ENCODE data around the gene LARGE1.

LARGE1 gene

GRCh38 chr22:33920197-33920540 lies at the start of gene LARGE1:
LARGE1 (minus strand) TSS chr22:33920476.
- DNase-seq: no peak

GRCh38 chr22:33969045-33969444 lies 48.8 kb upstream of the LARGE1 start:
- DNase-seq: no peak

GRCh38 chr22:33964121-33964520 lies 43.8 kb upstream of the LARGE1 start:
- no peak for DNase-seq

- no peak for DNase-seq
These were observed 42.1 kb upstream of the LARGE1 start for GRCh38 chr22:33962409-33962808.

- DNase-seq: no peak
These were observed 38.5 kb upstream of the LARGE1 start for GRCh38 chr22:33958741-33959140.

DNA sequence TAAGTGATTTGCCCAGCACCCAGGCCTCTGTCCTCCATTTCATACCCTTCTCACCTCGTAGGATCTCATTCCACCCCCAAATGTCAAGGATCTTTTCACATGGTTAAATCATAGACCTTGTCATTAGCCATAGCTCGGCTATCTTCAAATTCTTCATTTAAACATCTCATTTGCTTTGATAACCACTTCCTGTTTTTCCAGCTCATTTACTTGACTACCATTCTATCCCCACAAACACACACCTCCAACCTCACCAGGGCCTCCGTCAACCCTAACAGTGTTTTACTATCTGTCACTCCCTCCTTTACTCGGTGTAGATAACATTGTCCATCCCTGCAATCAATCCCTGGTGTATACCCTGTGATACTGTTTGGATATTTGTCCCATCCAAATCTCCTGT lies 36.8 kb upstream of the LARGE1 start:
- no peak for DNase-seq

DNA sequence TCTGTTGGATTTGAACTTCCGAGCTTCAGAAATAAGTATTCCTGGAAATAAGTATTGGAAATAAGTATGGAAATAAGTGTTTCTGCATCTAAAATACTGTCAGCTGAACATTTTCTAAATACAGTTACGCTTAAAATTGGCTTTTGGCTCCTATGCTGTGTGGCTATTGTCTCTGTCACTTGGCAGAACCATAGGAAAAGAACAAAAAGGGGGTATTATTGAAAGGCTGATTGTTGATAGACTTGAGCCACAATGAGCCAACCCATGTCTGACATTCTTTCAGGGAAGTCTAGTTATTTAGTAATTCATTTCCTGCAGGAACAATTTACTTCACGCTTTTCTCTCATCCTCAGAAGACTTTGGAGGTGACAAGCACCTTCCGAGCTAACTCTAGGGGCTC lies 32.5 kb upstream of the LARGE1 start:
- no peak for DNase-seq

GRCh38 chr22:33940741-33941140 lies 20.5 kb upstream of the LARGE1 start:
- no peak for DNase-seq

DNA sequence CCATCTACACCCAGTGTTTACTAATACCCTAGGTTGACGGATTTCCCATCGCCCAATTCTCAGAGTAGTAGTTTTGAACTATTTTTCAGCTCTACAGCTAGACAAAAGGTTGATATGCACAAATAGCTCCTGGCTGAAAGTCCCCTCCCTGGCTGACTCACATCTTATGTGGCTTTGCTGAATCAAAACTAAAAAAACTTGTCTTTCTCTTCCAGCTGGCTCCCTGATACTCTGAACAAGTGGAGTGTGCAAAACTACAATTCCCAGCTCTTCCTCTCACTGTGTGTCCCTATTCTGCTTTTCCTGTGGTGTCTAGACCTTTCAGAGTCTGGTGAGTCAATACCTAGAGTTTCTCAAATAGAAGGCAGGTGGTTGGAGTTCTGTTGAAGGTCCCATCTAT lies 12.7 kb upstream of the LARGE1 start:
- no peak for DNase-seq

DNA sequence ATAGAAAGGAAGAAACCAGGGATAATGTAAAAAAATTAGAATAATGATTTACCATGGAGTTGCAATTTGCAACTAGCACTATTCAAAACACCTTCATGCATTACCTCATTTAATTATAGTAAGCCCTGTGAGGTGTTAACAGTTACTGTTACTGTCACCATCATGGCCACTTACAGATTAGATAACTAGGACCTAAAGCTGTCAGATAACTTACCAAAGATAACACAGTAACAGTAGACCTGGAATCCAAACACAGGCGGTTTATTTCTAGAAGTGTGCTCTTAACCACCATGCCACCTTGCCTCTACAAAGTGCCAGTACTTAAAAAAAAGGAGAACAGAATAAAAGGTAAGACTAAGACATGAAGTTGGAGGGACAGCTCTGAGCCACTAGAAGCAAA lies 11.1 kb upstream of the LARGE1 start:
- DNase-seq: no peak

- no peak for DNase-seq
These were observed 7.5 kb upstream of the LARGE1 start for GRCh38 chr22:33927752-33928151.

DNA sequence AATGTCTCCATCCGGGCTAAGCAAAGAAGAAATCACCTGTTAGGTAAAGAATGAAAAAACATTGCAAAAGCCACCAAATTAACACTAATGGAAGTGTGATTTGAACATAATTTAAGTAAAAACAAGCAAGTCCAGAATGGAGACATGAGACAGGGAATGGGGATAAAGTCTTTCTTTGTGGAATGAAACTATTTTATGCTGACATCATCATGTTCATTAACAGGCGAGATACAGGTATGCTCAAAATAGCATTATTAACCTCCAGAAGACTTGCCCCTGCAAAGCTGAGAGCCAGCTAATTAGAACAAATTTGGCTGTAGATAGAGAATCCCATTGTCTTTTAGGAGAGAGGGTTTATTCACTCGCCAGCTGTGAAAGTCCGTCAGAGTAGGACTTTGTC lies 4.9 kb upstream of the LARGE1 start:
- DNase-seq: no peak

DNA sequence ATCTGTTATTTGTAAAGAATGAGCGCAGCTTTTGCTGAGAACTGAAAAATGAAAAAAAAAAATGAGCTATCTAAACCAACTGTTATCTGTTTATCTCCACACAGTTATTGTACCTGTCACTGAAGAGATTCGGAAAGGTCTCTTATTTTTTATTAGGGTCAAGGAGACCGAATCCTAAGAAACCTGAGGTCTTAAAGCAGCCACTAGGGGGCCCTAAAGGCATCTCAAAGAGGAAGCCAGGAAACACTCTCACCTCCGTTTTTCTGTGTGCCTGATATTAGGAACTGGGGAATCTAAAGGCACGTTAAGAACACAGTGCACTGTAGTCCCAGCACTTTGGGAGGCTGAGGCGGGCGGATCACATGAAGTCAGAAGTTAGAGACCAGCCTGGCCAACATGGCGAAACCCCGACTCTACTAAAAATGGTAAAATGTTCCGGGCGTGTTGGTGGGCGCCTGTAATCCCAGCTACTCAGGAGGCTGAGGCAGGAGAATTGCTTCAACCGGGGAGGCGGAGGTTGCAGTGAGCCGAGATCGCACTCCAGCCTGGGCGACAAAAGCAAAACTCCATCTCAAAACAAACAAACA lies 3.5 kb upstream of the LARGE1 start:
- DNase-seq: no peak

DNA sequence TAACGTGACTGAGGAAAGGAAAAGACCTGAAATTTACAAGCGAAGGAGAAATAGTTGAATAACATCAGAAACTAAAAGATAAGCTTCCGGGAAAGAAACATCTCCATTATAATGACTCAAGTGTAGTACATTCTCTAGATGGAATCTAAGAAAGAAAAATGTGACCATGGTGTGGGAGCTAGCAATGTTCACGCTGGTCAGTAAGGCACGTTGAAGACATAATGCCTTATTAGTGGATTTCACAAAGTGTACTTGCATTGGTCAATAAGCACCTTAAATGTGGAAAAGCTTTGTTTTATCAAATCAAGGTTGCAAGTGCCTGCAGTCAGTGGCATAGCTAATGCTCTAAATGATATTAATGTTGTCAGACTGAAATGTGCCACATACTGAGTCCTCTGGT lies 2.8 kb upstream of the LARGE1 start:
- DNase-seq: no peak

DNA sequence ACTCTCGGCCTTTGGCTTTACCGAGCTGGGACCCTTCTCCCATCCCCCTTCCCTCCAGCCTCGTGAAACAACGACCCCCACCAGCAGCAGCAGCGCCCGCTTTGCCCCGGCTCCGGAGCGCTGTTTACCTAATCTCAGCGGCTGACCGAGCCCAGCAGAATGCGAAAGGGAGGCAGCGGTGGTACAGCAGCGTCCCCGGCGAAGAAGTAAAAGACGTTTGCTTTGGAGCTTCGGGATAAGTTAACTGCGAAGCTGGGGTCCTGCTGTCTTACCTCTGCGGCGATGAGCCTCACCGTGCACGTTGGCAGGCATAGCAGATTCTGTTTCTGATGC lies 2.0 kb upstream of the LARGE1 start:
- no peak for DNase-seq

DNA sequence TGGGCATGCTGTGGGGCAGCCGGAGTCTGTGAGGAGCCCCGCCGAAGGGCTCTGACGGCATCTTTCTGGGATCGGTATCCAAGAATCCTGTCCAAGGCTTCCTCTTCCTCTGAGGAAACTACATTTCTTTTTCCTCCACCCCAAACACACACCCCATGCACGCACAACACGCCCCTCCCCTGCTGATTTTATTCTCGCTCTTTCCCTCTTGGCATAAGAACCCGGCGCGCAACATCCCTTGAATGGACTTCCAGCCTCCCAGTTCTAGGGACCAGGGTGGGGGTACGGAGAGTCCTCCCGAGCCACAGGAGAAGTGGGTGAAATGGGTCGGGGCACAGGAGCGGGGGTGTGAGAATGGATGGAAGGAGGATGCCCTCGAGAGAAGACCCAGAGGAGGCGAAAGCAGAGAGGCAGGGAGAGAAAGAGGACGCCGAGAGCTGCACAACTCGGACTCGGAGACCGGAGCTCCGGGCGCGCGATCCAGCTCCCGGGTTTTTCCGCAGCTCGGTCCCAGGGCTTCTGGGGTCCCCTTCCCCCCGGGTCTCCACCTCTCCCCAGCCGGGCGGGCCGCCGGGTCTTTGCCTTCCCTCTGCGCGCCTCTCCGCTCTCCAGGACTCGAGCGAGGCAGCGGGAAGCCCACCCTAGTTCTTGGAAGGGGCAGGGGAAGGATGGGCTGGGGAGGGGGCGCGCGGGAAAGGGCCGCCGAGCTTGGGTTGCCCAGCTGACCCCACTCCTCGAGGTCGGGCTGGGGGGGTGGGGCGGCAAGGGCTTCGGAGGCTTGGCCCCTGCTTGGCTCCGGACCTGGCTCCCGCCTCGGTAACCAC lies 1.5 kb upstream of the LARGE1 start:
- DNase-seq: no peak

DNA sequence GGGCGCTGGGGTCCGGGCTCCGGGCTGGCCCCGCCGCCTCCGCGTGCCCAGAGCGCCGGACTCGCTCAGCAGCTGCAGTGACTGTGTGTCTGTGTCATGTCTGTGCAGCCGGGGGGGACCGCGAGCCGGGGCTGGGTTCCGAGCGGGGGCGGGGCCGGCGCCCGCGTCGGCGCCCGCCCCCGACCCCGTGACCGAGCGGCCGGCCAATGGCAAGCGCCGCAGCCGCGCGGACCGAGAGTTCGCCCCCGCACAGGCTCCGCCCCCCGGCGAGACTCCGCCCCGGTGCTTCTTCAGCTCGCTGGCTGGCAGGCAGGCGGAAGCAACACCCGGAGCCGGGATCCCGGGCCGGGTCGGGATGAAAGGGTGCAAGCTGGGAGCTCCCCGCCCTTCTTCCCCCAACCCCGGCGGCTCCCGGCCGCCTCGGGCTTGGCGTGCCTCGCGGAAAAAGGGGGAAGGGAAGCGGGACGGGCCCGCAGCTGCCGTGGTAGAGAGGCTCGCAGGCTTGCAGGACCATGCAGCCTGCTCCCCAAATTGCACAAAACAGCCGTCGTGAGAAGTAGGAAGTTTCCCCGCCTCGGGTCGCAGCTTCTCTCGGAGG lies 750 bp upstream of the LARGE1 start:
- DNase-seq: peak; percentile 73

- DNase-seq: no peak
These were observed 682 bp downstream of the LARGE1 start for GRCh38 chr22:33919391-33920196.

DNA sequence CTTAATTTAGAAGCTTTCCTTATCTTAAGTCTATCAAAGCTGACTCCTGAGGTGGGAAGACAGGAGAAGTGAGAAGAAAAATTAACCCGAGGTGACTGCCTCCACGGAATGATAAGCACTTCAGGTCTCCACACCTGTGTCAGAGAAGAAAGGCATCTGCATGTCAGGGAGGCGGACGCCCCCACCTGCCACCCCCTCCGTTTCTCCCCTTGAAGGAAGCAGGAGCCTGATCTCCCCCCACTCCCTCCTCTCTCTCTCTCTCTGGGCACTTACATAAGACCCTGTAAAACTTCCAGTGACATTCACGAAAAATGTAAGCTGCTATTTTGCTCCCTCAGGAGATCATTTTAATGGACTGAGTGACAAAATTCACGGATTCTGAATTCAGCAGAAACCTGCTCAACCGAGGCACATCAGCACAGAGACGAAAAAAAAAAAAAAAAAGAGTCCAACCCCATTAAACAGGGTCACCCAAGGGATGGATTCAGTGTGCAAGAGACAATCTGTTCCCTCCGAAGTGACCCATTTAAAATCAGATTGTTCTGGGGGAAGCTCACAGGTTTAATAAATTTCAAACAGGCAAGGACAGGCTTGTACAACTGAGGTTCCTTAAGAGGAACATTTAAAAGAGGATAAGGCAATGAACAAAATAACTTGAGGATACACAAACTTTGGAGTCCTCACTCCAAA lies 1.5 kb downstream of the LARGE1 start:
- DNase-seq: no peak

DNA sequence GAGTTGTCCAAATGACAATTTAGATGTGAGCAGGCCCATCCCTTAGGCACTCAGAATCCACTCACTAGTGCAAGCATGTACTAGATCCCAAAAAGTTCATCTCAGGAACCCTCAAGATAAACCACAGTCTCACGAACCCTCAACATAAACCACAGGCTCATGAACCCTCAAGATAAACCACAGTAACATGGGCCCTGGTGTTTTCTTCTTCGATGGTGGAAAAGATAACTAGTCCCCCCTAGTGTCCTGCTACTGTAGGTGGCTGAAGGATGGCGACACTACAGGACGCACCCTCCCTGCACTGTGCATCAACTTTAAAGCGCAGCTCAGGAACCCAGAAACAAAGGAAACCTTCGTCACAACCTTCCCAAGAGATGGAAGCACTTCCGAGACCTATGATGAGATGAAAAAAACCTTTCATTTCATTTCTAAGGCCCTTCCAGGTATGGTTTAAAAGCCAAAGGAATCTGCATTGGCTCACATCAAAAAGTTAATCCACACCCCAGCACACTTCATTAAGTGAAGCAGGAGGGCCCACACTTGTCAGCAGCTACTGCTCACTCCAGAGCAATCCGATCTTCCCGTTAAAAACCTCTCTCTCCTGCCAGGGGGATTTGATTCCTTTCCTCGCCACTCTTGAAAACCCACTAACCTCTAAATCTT lies 2.4 kb downstream of the LARGE1 start:
- DNase-seq: no peak

DNA sequence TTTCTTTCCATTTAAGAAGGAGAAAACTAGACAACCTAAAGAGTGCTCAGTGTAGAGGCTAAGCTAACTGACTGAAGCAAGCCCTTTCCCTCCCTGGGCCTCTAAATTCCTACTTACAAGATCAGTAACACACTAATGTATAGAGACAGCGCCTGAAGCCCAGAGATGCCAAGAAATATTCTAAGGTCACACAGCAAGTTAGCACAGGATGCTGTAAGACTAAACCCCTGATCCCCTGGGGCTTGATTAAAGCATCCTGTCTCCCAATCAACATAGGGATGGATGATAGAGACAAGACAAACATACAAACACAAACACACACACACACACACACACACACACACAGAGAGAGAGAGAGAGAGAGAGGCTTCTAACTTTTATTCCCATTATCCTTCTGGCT lies 5.6 kb downstream of the LARGE1 start:
- no peak for DNase-seq

- no peak for DNase-seq
These were observed 6.1 kb downstream of the LARGE1 start for GRCh38 chr22:33914131-33914530.

GRCh38 chr22:33913188-33913587 lies 7.1 kb downstream of the LARGE1 start:
- no peak for DNase-seq

Measured in stimulated activated naive CD4-positive, alpha-beta T cell treated with Interleukin-2 at 50 U/mL for 16 hours (primary cell).